GM18502 (cell line): ENCODE measurements around the gene ATF3.

Experiments used
- ATAC-seq: cut with Tn5 transposase; IDR thresholded peaks from one replicate; pipeline ENCODE4 v1.9.1; 2021; ENCODE audit warnings: mild to moderate bottlenecking; ENCODE audit not compliant: unreplicated experiment, poor library complexity

Gene ATF3

DNA sequence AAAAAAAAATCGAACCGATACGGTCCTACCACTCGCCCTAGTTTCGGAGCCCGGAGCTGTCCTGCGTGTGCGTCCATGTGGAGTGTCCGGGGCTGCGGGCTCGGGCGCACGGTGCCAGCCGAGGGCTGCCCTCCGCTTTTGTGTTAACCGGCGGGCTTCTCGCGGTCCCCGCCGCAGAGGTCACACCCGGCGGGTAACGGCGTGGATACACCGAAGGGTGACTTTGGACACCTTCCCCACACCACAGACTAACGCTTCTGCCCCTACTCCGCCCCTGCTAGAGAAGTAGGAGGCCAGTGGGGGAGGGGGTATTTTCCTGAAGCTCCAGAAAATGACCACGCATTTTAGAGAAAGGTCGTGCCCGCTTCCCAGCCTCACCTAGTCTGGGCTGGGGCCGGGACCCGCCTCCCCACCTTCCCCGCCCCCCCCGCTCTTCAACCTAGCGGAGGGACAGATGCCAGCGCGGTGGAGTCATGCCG is 609 bp upstream of the ATF3 start:
- ATAC-seq: peak; percentile 9

DNA sequence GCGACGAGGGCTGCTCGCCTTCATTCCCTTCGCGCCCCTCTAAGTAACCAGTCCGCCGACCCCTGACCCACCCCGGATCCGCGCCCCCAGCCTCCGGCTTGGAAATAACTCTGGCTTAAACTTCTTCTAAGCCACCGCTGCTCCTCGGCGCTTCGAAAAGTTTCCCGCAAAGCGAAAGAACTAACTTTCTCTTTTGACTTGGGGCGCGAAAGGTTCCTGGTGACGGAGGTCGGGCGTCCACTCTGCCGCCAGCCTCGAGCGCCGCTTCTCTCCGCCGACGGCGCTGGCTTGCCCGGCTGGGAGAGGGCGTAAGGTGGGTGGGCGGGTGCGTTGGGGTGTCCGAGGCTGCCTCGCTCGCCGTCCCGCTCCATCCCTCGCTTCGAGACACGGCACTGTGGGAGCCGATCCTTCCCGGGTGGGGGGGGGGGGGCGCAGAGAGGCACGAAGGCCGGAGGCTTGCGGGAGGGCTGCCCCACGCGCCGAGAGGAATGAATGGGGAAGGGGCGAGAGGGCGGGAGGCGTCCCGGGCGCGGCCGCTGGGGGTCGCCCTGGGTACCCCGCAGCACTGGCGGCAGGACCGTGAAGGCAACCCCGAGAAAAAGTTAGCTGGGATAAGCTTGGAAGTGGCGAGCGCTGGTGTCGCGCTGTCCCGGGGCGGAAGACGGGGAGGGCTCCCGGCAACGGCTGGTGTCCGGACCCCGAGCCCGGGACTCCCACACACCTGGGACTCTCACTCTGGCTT is 569 bp downstream of the ATF3 start:
- ATAC-seq: peak; percentile 11

DNA sequence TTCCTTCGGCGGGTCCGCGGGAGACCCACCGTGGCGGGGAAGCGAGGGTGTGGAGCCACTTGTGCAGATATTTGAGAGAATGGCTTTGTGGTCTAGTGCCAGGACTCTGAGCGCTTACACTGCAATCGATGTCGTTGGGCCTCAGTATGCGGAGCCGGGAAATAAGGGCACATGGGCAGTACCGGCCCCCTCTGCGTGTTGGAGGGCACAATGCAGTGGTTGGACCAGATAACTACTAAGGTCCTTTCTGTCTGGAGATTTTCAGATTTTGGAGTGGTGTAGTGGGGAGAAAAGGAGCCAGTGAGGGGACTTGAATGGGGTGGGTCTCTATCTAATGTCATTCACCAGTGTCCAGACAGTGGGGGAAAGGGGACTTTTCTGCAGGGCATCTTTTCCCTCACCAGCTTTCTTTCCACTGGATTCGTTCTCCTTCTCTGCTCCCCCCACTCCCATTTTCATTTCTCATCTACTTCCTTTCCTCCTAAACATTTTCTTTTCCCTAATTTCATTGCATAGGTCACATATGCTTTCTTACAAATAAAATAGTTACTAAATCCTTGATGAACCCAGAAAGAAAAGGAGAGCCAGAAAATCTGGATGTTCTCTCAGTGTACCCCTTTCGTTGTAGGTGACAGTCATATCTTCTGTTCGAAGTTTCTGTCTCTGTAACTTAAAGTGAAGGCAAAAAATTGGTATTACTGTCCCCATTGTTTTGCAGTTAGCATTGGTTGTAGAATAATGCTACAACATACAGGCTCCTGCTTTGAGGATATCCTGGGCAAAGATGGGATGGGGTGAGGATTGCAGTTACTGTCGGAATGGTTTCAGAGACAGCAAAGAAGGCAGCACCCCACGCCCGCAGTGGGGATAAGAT is 1.4 kb downstream of the ATF3 start:
- no peak for ATAC-seq

GRCh38 chr1:212610575-212610967 is 2.0 kb downstream of the ATF3 start:
- no peak for ATAC-seq

DNA sequence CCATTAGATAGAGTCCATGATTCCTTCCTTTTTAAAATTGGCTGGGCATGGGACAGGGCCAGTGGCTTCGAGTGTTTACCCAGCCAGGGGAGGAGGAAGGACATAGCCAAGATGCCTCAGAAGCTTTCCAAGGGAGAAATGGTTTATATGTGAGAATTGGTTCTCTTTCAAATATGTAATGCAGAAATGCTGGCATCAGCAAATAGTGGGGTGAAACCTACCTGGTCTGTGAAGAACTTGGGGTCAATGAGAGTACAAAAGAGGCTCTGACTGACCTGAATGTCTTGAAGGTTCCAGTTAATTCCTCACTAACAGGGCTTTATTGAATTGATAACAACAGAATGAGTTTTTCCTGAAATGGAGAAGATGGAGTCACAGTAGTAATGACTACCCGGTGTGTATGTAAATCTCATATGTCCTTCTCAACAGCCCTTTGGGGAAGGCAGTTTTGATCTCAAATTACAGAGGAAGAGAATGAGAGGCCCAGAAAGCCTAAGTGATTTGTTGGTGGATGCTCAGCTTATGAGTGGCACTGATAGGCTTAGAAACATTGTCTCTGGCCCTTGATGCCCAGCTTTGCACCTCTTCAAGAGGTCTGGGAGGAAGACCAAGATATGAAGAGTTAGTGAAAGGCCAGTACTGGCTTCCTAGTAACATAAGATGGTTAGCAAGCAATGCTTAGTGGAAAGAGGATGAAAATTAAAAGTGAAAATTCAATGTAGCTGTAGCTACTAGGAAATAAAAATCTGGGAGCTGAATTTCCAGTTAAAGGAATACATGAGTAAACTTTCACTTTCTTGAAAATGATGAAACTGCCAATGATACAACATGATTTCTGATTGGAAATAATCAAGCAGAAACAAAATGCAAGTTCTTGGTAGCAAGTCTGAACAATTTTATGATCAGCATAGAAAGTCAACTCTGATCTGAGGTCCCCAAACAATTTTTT is 2.7 kb downstream of the ATF3 start:
- ATAC-seq: no peak

GRCh38 chr1:212612041-212612961 is 3.7 kb downstream of the ATF3 start:
- ATAC-seq: no peak

DNA sequence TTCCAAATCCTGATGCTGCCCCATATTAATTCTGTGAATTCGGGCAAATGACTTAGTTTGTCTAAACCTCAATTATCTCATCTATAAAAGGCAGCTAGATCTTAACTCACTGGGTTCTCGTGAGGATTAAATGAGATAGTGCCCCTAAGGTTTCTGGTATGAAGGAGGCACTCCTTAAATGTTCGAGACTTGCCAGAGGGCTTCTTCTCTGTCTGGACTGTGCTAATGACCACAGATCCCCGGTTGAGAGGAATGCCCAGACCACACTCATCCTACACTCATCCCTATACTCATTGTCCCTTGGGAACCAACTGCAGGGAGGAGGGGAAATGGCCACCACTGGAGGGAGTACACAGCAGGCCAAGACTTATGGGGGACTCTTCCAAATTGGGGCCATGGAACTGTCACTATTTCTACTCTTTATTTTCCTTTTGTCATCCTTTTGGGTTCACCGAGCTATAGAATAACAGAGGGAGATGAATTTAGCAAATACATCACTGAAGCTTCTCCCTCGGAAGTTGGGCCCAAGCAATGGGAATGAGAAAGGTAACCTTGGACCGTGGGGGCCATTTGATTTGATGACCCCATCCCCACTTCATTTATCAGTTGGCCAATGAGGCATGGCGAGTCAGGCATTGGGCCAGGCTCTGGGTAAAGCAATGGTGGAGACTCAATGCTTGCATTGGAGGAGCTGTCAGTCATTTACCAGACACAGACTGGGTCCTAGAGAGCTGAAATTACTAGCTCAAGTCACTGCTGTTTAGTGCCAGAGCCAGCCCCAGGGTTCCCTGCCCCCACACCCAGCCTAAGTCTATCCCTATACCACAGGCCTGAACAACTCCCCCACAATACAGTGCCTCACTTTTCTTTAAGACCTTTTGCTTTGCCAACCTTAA is 5.1 kb downstream of the ATF3 start:
- peak; percentile 17 for ATAC-seq

- peak; percentile 29 for ATAC-seq
Measured at GRCh38 chr1:212614453-212615200, 6.1 kb downstream of the ATF3 start.

GRCh38 chr1:212615201-212615470 is 6.6 kb downstream of the ATF3 start:
- no peak for ATAC-seq

DNA sequence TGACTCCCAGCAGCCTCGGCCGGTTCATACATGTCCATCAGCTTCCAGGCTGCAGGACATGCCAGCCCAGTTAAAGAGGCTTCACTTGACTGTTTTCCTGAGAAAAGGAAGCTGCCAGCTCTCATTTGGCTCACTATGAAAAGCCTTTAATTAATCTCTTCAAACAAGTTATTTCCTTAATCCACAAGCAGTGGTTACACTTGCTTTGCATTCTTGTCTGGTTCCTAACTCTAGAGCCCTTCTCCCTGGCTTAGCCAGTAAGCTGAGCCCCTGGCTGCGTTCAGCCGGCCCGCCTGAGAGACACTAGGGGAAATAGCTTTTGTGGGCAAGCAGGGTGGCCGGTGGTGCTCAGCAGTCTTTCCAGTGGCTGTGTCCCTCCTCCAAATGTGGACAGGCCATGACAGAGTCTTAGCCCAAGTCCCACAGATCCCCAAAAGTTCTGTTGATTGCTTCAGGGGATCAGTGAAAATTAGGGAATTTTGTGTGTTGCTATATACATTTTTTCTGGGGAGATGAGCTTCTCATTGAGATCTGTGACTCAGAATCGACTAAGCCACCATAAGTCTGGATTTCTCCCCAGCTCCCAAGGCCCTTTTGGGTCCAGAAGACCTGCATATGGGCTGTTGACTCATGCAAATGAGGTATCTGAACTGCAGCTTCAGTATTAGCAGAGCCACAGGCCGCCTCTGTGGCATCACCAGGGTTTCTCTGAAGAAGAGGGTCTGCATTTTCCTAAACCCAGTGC is 10.1 kb downstream of the ATF3 start:
- no peak for ATAC-seq

- no peak for ATAC-seq
Measured at GRCh38 chr1:212620293-212620692, 11.7 kb downstream of the ATF3 start.

- no peak for ATAC-seq
Measured at GRCh38 chr1:212621043-212621948, 12.7 kb downstream of the ATF3 start.

DNA sequence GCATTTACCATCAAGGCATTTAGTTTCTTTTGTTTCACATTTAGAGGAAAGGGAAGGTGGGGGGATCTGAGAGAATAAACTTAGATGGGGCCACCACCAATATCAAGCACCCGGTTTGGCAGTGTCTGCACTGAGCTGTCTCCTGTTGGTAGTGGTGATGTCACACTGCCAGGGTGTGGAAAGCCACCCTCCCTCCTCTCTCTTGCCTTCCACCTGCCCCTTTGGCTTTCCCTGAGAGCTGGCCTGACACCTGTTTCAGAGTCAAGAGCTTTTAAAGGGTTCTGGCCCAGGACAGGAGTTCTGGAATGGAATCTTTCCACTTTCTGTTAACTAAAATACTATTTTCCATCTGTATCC is 13.4 kb downstream of the ATF3 start:
- ATAC-seq: no peak

DNA sequence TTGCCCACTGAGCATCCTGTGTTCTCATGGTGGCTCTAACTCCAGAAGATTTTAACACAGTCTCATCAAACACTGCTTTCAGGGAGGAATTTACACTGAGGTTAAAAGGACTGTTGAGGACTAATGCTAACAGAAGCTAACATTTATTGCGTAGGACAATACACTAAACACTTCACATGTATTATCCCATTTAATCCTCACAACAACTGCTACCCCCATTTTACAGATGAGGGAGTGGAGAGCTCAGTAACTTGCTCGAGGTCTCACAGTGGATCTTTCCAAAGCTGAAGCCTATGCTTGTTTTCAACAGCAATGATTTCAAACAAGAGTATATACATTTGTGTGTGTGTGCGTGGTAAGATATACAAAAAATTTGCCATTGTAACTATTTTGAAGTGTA is 13.9 kb downstream of the ATF3 start:
- no peak for ATAC-seq

- no peak for ATAC-seq
Measured at GRCh38 chr1:212622906-212623305, 14.3 kb downstream of the ATF3 start.

GRCh38 chr1:212623603-212624002 is 15.0 kb downstream of the ATF3 start:
- ATAC-seq: no peak
